Caco-2 (cell line): ENCODE data around the gene TRIM66. TPM values are rescaled to one million over a fixed set of nuclear protein-coding genes. Genes with fewer than 3 reads are reported as not detected.

Experiments
- BruUV-seq: library from RNA; stranded (reverse); fragments of 400-500 nt; replicated peaks from 2 replicates; lab custom pipeline; 2021; lab: Mats Ljungman, UMichigan
- CTCF ChIA-PET: fragments of 300-600 bp; sonication (Branson Sonifier 250); formaldehyde crosslinking; loops from one replicate; lab custom pipeline; 2022; ENCODE audit warnings: antibody characterized with exemption; lab: Charles Lee
- POLR2A ChIA-PET: fragments of 300-600 bp; sonication (Branson Sonifier 250); formaldehyde crosslinking; loops from one replicate; lab custom pipeline; 2022; ENCODE audit warnings: antibody characterized with exemption; lab: Charles Lee
- DNase-seq, 2 experiments: peaks; one replicate each; pipeline versions ENCODE4 v3.0.0 to v3.0.0-alpha.2; 2020 to 2022
- H3K27me3 ChIP-seq: replicated peaks from 2 replicates; pipeline ENCODE4 v1.6.0; 2011; ENCODE audit warnings: low read length; ENCODE audit not compliant: control insufficient read depth, insufficient read depth
- H3K36me3 ChIP-seq: 2 replicates; pipeline ENCODE4 v1.5.1; 2011; ENCODE audit warnings: low read length; ENCODE audit not compliant: control insufficient read depth, insufficient read depth
- H3K4me1 ChIP-seq: fragments of 250-450 bp; sonication (Bioruptor Pico); 2 replicates; pipeline ENCODE4 v1.5.1; 2020; ENCODE audit warnings: mild to moderate bottlenecking
- H3K4me3 ChIP-seq: 2 replicates; pipeline ENCODE4 v1.5.1; 2011; ENCODE audit warnings: low read depth, mild to moderate bottlenecking, control low read depth, low read length
- H3K9me3 ChIP-seq: fragments of 250-450 bp; sonication (Bioruptor Pico); 2 replicates; pipeline ENCODE4 v1.5.1; 2020; ENCODE audit warnings: mild to moderate bottlenecking, moderate library complexity
- H3K27ac Mint-ChIP-seq: one replicate; pipeline ENCODE4 v1.8.0; 2022; ENCODE audit warnings: mixed read lengths; ENCODE audit not compliant: unreplicated experiment
- H3K27me3 Mint-ChIP-seq: one replicate; pipeline ENCODE4 v1.8.0; 2022; ENCODE audit warnings: mixed read lengths; ENCODE audit not compliant: insufficient read depth, unreplicated experiment
- H3K36me3 Mint-ChIP-seq: one replicate; pipeline ENCODE4 v1.8.0; 2022; ENCODE audit warnings: mild to moderate bottlenecking, mixed read lengths; ENCODE audit not compliant: insufficient read depth, unreplicated experiment
- H3K4me1 Mint-ChIP-seq: one replicate; pipeline ENCODE4 v1.8.0; 2022; ENCODE audit warnings: low read depth, mixed read lengths; ENCODE audit not compliant: unreplicated experiment
- H3K4me3 Mint-ChIP-seq: one replicate; pipeline ENCODE4 v1.8.0; 2022; ENCODE audit warnings: mild to moderate bottlenecking, moderate library complexity, mixed read lengths; ENCODE audit not compliant: unreplicated experiment
- H3K9me3 Mint-ChIP-seq: one replicate; pipeline ENCODE4 v1.8.0; 2022; ENCODE audit warnings: mixed read lengths; ENCODE audit not compliant: unreplicated experiment
- CTCF ChIP-seq, 2 experiments: fragments of 200-600 bp in 1 of 2; IDR thresholded peaks; 1 replicate in 1 of 2; 2 replicates in 1 of 2; pipeline versions ENCODE4 v1.5.1 to v1.8.0; 2011 to 2022; ENCODE audit warnings: antibody characterized with exemption in 1 of 2, control low read depth in 1 of 2, inconsistent platforms in 1 of 2, low read depth in 1 of 2, low read length in 1 of 2, mild to moderate bottlenecking in 1 of 2, moderate library complexity in 1 of 2; ENCODE audit not compliant: insufficient read depth in 1 of 2, severe bottlenecking in 1 of 2, unreplicated experiment in 1 of 2
- intact Hi-C: fragments of 100-400 bp; cut with micrococcal nuclease; formaldehyde crosslinking; loops from one replicate; pipeline ENCODE4 v1.10.0; 2022; ENCODE audit not compliant: unreplicated experiment
- total RNA-seq: library from RNA; stranded (reverse); gene quantifications from 2 replicates; pipeline ENCODE4 v1.2.3, GENCODE V29; 2022

TRIM66 gene
- total RNA-seq, 1 experiment from 2014 or later = 18.4 TPM

- Mint-ChIP-seq H3K27ac (no peak overlapping the region), H3K36me3 (no peaks in the 10 kb centered on the region), H3K4me1 (no peaks in the 10 kb centered on the region), H3K4me3 (no peak overlapping the region), H3K27me3 (peaks cover 9% of the 10 kb centered on the region), H3K9me3 (no peaks in the 10 kb centered on the region)
- no peaks in the 10 kb centered on the region for H3K9me3 ChIP-seq
- H3K36me3 ChIP-seq = no peaks in the 10 kb centered on the region
- no peaks in the 10 kb centered on the region for H3K4me1 ChIP-seq
- POLR2A ChIA-PET = no interaction called here
- CTCF ChIA-PET = no interaction called here
- no peak for TF ChIP-seq CTCF (IDR thresholded peaks at IDR 0.05; ENCODE audit: insufficient read depth in 1 of 2, low read depth in 1 of 2, low read length in 1 of 2, severe bottlenecking in 1 of 2, unreplicated experiment in 1 of 2)
- DNase-seq = no peak
- no TSS peak for BruUV-seq
- intact Hi-C loops = no loop called here
- no peaks in the 10 kb centered on the region for H3K27me3 ChIP-seq
- no peak overlapping the region for H3K4me3 ChIP-seq
Observed at GRCh38 chr11:8598506-8598905, 84.0 kb downstream of the TRIM66 start.

GRCh38 chr11:8597182-8597581, 85.3 kb downstream of the TRIM66 start:
- intact Hi-C loops = no loop called here
- ChIA-PET POLR2A (no interaction called here), CTCF (no interaction called here)
- no peak for TF ChIP-seq CTCF (IDR thresholded peaks at IDR 0.05; ENCODE audit: insufficient read depth in 1 of 2, low read depth in 1 of 2, low read length in 1 of 2, severe bottlenecking in 1 of 2, unreplicated experiment in 1 of 2)
- Mint-ChIP-seq H3K27me3 (peaks cover 18% of the 10 kb centered on the region), H3K9me3 (no peaks in the 10 kb centered on the region), H3K27ac (no peak overlapping the region), H3K36me3 (no peaks in the 10 kb centered on the region), H3K4me3 (no peak overlapping the region), H3K4me1 (no peaks in the 10 kb centered on the region)
- Histone ChIP-seq H3K27me3 (no peaks in the 10 kb centered on the region), H3K4me3 (no peak overlapping the region), H3K36me3 (no peaks in the 10 kb centered on the region), H3K4me1 (no peaks in the 10 kb centered on the region), H3K9me3 (no peaks in the 10 kb centered on the region)
- BruUV-seq = no TSS peak
- DNase-seq = no peak

- Mint-ChIP-seq H3K9me3 (no peaks in the 10 kb centered on the region), H3K27ac (no peak overlapping the region), H3K4me1 (no peaks in the 10 kb centered on the region), H3K27me3 (peaks cover 18% of the 10 kb centered on the region), H3K36me3 (no peaks in the 10 kb centered on the region), H3K4me3 (no peak overlapping the region)
- no peaks in the 10 kb centered on the region for H3K27me3 ChIP-seq
- H3K36me3 ChIP-seq = no peaks in the 10 kb centered on the region
- TF ChIP-seq CTCF (IDR thresholded peaks at IDR 0.05; ENCODE audit: insufficient read depth in 1 of 2, low read depth in 1 of 2, low read length in 1 of 2, severe bottlenecking in 1 of 2, unreplicated experiment in 1 of 2) = no peak
- DNase-seq = no peak
- H3K4me3 ChIP-seq = no peak overlapping the region
- POLR2A ChIA-PET = no interaction called here
- BruUV-seq = no TSS peak
- no peaks in the 10 kb centered on the region for H3K9me3 ChIP-seq
- H3K4me1 ChIP-seq = no peaks in the 10 kb centered on the region
- intact Hi-C loops = no loop called here
- CTCF ChIA-PET = no interaction called here
Observed at GRCh38 chr11:8596504-8597046, 85.9 kb downstream of the TRIM66 start.
